ENCODE results near the gene SLC37A1. TPM values are rescaled to one million over a fixed set of nuclear protein-coding genes. Genes with fewer than 3 reads are reported as not detected.

SLC37A1 gene
- total RNA-seq, 2 donors from 2014 or later: 98.5 to 118 TPM

- no peaks in the 10 kb centered on the region for H3K4me1 ChIP-seq
- no peaks in the 10 kb centered on the region for H3K27me3 ChIP-seq
- no peaks in the 10 kb centered on the region for H3K9me3 ChIP-seq
- H3K36me3 ChIP-seq: peaks cover 20% of the 10 kb centered on the region
- TF ChIP-seq CTCF (IDR thresholded peaks at IDR 0.05): no peak
- no peak for DNase-seq
- intact Hi-C loops (cut with DNase I): no loop called here
- no peak overlapping the region for H3K9ac ChIP-seq (ENCODE audit: low read depth in 2 of 2, low read length in 2 of 2)
- no peak overlapping the region for H3K4me3 ChIP-seq
- no peak overlapping the region for H3K27ac ChIP-seq
These were observed 34.3 kb downstream of the SLC37A1 start for GRCh38 chr21:42547906-42548365.

GRCh38 chr21:42548687-42549406 is 35.2 kb downstream of the SLC37A1 start:
- Histone ChIP-seq H3K4me3 (no peak overlapping the region), H3K27me3 (no peaks in the 10 kb centered on the region), H3K27ac (no peak overlapping the region), H3K4me1 (no peaks in the 10 kb centered on the region), H3K9me3 (no peaks in the 10 kb centered on the region), H3K36me3 (peaks cover 20% of the 10 kb centered on the region), H3K9ac (ENCODE audit: low read depth in 2 of 2, low read length in 2 of 2) (no peak overlapping the region)
- DNase-seq: no peak
- intact Hi-C loops (cut with DNase I): no loop called here
- no peak for TF ChIP-seq CTCF (IDR thresholded peaks at IDR 0.05)

- Histone ChIP-seq H3K9me3 (no peaks in the 10 kb centered on the region), H3K27me3 (no peaks in the 10 kb centered on the region), H3K27ac (peak overlapping the region; percentile 43), H3K36me3 (peaks cover 23% of the 10 kb centered on the region), H3K4me3 (no peak overlapping the region), H3K9ac (ENCODE audit: low read depth in 2 of 2, low read length in 2 of 2) (no peak overlapping the region), H3K4me1 (no peaks in the 10 kb centered on the region)
- peak; percentile 51 for DNase-seq
- intact Hi-C loops (cut with DNase I): no loop called here
- TF ChIP-seq CTCF (IDR thresholded peaks at IDR 0.05): no peak
These were observed 37.2 kb downstream of the SLC37A1 start for GRCh38 chr21:42550817-42551216.

- H3K27ac ChIP-seq: no peak overlapping the region
- H3K36me3 ChIP-seq: peaks cover 8% of the 10 kb centered on the region
- no peak for TF ChIP-seq CTCF (IDR thresholded peaks at IDR 0.05)
- DNase-seq: no peak
- no peaks in the 10 kb centered on the region for H3K27me3 ChIP-seq
- H3K4me1 ChIP-seq: no peaks in the 10 kb centered on the region
- H3K4me3 ChIP-seq: no peak overlapping the region
- no peak overlapping the region for H3K9ac ChIP-seq (ENCODE audit: low read depth in 2 of 2, low read length in 2 of 2)
- H3K9me3 ChIP-seq: no peaks in the 10 kb centered on the region
- intact Hi-C loops (cut with DNase I): no loop called here
These were observed 39.0 kb downstream of the SLC37A1 start for GRCh38 chr21:42552407-42553336.

- no peaks in the 10 kb centered on the region for H3K9me3 ChIP-seq
- no peak overlapping the region for H3K4me3 ChIP-seq
- DNase-seq: peak; percentile 58
- peaks cover 5% of the 10 kb centered on the region for H3K36me3 ChIP-seq
- no peak for TF ChIP-seq CTCF (IDR thresholded peaks at IDR 0.05)
- no peaks in the 10 kb centered on the region for H3K27me3 ChIP-seq
- H3K27ac ChIP-seq: no peak overlapping the region
- no peaks in the 10 kb centered on the region for H3K4me1 ChIP-seq
- intact Hi-C loops (cut with DNase I): no loop called here
- H3K9ac ChIP-seq (ENCODE audit: low read depth in 2 of 2, low read length in 2 of 2): no peak overlapping the region
These were observed 39.8 kb downstream of the SLC37A1 start for GRCh38 chr21:42553435-42553834.

Measured in colonic mucosa (tissue), 4 donors.